KOPT-K1 (cell line): Measurements from ENCODE around the gene TP73.

ENCODE experiments used
- H3K27ac ChIP-seq: fragments of 200-600 bp; sonication (generic); 2 replicates; pipeline ENCODE4 v1.5.1; 2016; ENCODE audit warnings: antibody characterized with exemption, mild to moderate bottlenecking, low read depth, low read length; ENCODE audit not compliant: poor library complexity, severe bottlenecking
- H3K36me3 ChIP-seq: fragments of 200-600 bp; sonication (generic); 2 replicates; pipeline ENCODE4 v1.5.1; 2017; ENCODE audit warnings: antibody characterized with exemption, mild to moderate bottlenecking, low read length, moderate library complexity; ENCODE audit not compliant: insufficient read depth
- H3K9me3 ChIP-seq: fragments of 200-600 bp; sonication (generic); 2 replicates; pipeline ENCODE4 v1.5.1; 2017; ENCODE audit warnings: antibody characterized with exemption, low read length, mild to moderate bottlenecking; ENCODE audit not compliant: insufficient read depth, poor library complexity, severe bottlenecking

TP73 gene

DNA sequence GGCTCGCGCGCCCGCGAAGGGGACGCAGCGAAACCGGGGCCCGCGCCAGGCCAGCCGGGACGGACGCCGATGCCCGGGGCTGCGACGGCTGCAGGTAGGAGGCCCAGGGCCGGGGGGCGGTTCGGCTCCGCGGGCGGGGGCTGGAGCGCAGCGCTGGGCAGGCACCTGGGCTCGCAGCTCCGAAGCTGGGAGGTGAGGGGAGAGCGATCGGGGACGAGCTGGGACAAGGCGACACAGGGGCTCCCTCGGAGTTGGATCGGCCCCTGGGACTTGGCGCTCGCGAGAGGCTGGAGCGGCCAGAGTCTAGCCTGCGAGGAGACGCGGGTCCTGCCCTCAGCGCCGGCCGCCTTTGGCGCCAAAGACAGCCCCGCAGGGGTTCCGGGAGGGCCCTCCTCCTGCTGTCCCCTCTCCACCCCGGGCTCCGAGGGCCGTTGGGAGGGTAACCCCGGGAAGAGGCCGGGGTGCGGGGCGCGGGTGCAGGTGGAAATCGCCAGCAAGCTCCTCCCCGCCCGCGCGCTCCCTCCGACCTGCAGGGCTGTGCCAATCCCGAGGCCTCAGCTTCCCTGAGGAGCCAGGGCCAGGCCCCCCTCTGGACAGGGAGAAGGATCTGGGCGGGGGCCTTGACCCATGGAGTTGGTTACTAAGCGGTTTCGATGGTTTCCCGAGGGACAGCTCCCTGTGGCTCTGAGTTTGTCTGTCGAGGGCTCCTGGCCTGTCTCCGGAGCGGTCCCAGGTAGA is 401 bp downstream of the TP73 start:
- Histone ChIP-seq H3K36me3 (no peaks in the 10 kb centered on the region), H3K27ac (no peak overlapping the region), H3K9me3 (no peaks in the 10 kb centered on the region)

DNA sequence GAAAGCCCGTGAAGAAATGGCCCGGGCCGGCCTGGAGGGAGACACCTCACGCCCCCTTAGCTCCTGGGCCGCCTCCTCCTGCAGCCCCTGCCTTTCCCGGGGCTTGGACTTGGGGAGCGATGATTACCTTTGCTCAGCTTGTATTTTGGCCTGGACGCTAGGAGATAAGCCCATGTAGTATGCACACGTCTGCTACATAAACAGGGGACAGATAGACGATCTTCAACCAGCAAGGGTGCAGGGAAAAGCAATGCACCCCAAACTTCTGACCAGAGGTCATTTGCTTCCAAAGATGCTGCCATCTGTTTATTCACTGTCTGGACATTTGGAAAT is 936 bp downstream of the TP73 start:
- no peaks in the 10 kb centered on the region for H3K9me3 ChIP-seq
- H3K27ac ChIP-seq, result no peak overlapping the region

DNA sequence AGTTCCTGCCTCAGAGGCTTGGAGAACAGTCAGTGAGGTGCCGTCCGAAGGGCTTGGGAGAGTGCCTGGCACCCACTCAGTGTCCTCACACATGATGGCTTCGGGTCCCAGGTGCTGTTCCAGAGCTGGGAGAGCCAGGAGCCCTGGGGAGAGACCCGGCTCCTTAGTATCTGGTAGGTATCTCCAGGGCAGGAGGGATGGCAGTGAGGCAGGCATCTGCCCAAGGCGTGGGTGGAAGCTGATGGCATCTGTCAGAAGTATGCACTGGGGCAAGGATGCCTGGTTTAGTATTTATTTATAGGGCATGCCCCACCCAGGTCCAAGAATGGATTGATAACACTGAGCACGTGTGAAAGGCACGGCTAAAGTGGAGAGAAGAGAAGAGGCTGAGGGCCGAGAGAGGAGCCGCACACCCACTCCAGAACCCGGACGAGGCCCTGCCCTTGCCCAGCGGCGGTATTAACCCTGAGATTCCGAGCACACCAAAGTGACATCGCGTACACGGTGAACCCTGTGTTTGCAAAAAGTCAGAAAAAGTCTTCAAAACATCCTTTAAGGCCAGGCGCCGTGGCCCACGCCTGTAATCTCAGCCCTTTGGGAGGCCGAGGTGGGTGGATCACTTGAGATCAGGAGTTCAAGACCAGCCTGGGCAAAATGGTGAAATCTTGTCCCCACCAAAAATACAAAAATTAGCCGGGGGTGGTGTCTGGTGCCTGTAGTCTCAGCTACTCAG is 2.4 kb downstream of the TP73 start:
- Histone ChIP-seq H3K36me3 (no peaks in the 10 kb centered on the region), H3K9me3 (no peaks in the 10 kb centered on the region), H3K27ac (no peak overlapping the region)

More for the DNA sequence above, 936 bp downstream of the TP73 start:
- H3K36me3 ChIP-seq, result no peaks in the 10 kb centered on the region

DNA sequence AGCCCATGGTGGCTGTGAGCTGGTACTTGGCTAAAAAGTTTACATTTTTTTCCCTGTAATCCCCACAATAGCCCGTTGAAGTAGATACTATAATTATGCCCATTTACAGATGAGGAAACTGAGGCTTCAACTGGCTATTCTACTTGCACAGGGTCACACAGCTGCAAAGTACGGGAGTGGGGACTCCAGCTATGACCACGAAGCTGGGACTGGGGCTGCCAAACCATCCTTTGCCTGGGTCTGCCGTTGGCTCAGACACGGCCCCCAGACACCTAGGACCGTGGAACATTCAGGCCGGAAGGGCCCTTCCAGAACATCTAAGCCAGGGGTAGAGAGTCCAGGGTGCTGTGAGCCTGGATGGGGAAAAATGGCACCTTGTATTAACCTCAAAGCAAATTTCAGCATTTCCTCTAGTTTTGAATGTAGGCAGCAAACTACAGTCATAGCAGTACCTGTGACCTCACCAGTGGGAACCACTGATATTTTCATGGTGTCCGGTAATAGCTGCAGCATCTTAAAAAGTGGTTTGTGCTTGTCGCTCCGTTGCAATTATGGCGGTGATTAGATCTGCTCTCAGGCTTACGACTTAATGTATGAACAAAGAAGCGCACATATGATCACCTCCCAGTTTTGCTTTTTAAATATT is 4.3 kb downstream of the TP73 start:
- no peaks in the 10 kb centered on the region for H3K9me3 ChIP-seq
- no peak overlapping the region for H3K27ac ChIP-seq
- no peaks in the 10 kb centered on the region for H3K36me3 ChIP-seq

DNA sequence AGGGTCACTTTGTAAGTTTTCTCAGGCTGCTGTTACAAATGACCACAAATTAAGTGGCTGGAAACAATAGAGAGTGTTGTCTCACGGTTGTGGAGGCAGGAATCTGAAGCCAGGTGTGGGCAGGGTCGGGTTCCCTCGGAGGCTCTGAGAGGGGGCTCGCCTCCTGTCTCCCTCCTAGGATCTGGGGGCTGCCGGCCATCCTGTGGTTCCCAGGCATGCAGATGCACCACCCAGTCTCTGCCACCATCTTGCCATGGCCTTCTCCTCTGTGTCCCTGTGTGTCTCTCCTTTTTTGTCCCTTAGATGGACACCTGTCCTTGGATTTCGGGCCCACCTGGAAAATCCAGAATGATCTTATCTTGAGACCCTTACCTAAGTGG is 4.8 kb downstream of the TP73 start:
- H3K27ac ChIP-seq, result no peak overlapping the region
- H3K9me3 ChIP-seq, result no peaks in the 10 kb centered on the region
- no peaks in the 10 kb centered on the region for H3K36me3 ChIP-seq

DNA sequence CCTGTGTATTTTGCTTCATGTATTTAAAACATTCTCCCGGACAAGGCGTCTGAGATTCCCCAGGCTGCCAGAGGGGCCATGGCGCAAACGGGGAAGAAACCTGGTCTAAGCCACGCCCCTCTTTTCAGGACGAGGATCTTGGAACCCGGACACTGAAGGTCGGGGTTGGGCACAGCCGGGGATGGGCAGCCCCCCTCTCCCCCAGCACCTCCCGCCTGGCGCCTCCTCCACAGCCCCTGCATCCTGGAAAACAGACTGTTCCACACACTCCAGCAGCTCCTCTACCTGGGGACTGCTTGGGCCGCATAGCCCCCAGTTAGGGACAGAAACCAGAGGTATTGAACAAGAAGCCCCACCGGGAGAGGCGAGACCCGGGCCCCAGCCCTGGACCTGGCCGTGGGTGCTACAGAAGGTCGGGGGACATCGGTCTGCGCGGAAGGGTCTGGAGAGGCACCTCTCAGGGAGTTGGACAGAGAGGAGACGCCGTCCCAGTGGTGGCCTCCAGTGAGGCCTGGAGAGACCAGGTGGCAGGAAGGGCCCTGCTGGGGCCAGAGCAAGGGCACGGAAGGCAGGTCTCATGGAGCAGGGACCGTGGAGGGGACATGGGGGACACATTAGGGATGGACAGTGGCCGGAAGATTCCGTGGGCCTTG is 5.4 kb downstream of the TP73 start:
- Histone ChIP-seq H3K27ac (no peak overlapping the region), H3K36me3 (no peaks in the 10 kb centered on the region), H3K9me3 (no peaks in the 10 kb centered on the region)

DNA sequence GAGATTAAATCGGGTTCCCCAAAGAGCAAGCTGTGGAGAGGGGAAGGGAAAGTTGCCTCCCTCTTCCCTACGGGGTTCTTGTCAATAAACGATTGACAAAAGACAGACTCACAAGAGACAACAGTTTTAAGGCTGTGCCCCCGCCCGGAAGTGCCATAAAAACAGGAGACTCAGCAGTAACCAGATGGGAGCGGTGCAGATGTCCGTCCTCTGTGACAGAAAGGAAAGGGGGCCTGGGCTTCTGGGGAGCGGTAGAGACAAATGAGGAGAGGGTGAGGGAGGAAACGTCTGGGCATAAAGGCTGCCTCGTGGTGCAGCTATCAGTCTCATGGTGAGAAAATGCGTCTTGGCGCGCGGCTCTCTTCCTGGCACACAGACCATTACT is 5.9 kb downstream of the TP73 start:
- Histone ChIP-seq H3K27ac (no peak overlapping the region), H3K9me3 (no peaks in the 10 kb centered on the region)

DNA sequence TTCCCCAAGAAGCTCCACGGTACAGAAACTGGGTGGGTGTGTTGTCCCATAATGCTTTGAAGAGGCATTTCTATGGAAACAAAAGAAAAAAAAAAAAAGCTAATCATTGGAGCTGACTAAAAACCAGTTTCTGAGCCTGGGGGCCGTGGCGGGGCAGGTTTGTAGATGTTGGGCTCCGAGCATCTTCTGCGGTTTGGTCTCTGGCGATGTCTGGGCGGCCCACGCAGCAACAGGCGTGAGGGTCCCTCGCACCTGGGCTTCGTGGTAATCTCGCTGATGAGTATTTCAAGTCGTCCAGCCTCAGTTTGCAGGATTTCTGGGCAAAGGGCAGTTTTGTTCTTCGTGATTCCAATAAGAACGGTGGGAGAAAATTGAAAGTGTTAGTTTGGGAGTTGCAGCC is 6.8 kb downstream of the TP73 start:
- no peaks in the 10 kb centered on the region for H3K36me3 ChIP-seq
- no peak overlapping the region for H3K27ac ChIP-seq

More for the DNA sequence above, 5.9 kb downstream of the TP73 start:
- no peaks in the 10 kb centered on the region for H3K36me3 ChIP-seq

DNA sequence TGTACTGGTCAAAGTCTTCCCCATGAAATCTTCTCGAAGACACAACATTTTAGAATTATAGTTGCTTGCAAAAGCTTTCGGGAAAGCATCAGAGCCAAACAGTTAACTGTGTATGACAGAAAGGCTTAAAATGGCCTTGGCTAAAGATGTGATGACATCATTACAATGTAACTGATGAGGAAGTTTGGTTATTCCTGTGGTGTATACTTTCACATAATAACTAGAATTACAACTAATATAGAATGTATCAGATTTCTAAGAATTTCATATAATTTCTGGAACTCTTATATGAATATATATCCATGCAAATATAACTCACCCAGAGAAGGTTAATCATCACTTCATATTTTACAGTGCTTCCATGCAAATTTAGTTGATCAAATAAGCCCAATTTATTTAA is 8.4 kb downstream of the TP73 start:
- Histone ChIP-seq H3K9me3 (no peaks in the 10 kb centered on the region), H3K27ac (no peak overlapping the region), H3K36me3 (no peaks in the 10 kb centered on the region)

More for the DNA sequence above, 6.8 kb downstream of the TP73 start:
- no peaks in the 10 kb centered on the region for H3K9me3 ChIP-seq

DNA sequence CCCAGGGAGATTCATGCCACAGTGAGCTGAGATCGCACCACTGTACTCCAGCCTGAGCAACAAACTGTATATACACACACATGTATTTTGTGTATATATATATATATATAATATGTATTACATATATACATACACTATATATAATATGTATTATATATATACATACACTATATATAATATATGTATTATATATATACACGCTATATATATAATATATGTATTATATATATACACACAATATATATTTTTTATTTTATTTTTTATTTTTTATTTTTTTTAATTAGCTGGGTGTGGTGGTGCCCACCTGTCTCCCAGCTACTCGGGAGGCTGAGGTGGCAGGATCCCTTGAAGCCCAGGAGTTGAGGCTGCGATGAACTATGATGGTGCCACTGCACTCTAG is 9.3 kb downstream of the TP73 start:
- no peak overlapping the region for H3K27ac ChIP-seq
- H3K36me3 ChIP-seq, result no peaks in the 10 kb centered on the region
- no peaks in the 10 kb centered on the region for H3K9me3 ChIP-seq

DNA sequence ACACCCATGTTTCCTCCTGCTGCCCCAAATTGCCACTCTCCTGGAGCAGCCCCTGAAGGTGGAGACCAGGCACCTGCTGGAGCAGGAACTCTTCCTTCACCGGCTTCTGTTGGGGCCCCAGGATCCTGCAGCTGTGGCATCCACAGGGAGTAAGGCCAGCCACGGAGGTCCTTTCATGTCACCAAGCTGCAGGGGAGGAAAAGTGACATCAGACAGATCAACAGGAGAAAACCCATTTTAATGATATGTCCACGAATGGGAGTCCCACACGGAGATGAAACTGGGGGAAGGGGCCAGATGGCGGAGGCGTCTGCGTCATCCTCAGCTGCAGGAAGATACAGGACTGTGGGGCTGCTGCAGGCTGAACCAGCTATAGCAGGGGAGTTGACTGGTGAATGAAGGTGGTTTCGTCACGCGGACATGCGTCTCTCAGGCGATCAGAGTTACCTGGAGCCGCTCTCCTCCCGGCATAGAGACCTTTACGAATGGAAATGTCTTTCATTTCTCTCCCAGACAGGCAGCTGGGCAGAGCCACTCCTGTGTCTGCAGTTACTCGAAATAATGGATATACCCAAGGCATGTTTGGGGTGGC is 9.9 kb downstream of the TP73 start:
- Histone ChIP-seq H3K9me3 (no peaks in the 10 kb centered on the region), H3K27ac (no peak overlapping the region), H3K36me3 (no peaks in the 10 kb centered on the region)

DNA sequence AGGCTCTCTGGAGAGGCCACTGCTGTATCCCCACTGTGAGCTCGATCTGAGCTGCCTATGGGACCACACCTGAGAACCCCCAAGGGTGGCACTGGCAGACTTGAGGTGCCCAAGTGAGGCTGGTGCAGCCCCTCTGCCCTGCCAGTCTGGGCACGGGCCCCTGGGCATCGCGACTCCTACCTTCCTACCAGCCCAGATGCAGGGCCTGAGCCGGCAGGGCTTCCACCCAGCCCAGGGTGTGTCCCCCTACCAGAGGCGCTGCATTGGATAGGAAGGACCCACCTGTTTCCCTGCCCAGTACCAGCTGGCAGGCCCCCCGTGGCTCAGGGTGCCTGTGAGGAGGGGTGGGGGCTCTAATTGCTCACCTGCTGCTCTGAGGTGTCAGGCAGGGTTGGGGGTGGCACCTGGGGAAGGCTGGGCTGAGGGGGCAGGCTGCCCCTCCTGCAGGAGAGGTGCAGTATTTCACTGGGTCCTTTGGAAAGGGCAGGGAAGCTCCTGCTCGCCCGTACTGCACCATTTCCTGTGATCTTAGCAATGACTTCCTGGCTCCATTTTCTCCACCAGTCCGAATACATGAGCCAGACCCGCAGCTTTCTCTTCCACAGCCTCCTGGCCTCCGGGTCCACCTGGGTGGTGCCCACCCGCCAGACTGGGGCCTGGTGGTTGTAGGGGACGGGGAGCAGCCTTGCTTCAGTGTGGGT is 11.8 kb downstream of the TP73 start:
- no peaks in the 10 kb centered on the region for H3K36me3 ChIP-seq
- H3K9me3 ChIP-seq, result no peaks in the 10 kb centered on the region
- no peak overlapping the region for H3K27ac ChIP-seq

DNA sequence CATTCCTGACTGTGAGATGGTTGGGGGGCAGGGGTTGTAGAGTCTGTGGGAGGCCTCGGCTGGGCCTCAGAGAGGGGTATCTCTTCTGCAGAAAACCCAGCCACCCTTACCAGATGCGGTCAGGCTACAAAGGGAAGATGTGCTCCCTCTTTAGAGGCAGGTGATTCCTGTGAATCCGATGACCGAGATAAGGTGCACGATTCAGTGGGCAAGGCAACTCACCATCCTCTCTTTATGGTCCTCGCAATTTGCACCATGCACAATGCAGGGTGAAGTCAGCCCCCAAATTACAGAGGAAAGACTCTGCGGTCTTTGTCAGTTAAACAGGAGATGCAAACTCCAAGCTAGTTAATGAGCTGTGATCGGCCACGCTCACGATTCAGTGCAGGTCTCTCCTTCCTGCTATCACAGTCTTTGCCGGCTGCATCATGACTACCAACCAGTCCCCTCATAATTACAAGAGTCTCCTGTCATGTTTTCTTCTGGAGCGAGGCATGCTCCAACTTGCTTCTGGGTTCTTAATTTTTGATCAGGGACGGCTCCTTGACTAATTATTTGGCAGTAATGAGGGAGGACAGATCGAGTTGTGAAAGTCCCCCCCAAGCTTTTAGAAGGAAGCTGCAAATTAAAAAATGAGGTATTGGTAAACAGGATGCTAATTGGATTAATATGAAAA is 12.5 kb downstream of the TP73 start:
- Histone ChIP-seq H3K9me3 (no peaks in the 10 kb centered on the region), H3K27ac (no peak overlapping the region), H3K36me3 (no peaks in the 10 kb centered on the region)

DNA sequence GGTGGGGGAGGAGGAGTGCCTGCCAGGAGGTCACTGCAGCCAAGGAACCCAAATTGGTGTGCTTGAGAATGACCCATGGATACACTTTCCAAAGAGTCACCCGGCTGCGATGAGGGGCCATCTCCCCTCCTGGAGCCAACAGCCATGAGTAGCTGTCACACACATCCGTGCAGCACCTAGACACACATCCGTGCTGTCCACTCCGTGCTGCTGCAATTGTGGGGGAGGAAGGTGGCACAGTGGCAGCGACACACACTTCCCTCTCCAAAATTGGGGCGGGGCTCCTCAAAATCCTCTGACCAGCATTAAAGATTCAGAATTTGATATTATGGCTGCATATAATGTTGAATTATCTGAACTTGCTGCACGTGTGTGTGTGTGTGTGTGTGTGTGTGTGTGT is 15.8 kb downstream of the TP73 start:
- Histone ChIP-seq H3K36me3 (no peaks in the 10 kb centered on the region), H3K27ac (no peak overlapping the region)

More for the DNA sequence above, 15.8 kb downstream of the TP73 start:
- H3K9me3 ChIP-seq, result no peaks in the 10 kb centered on the region
